NB4 (cell line): ENCODE results near the gene MVD.

Experiments
- DNase-seq: peaks from one replicate; pipeline ENCODE4 v3.0.0; 2010; ENCODE audit warnings: low read depth
- H3K4me3 ChIP-seq: one replicate; pipeline ENCODE4 v1.5.1; 2011; ENCODE audit warnings: mild to moderate bottlenecking, low read depth, low read length, moderate library complexity
- MYC ChIP-seq: IDR thresholded peaks from 2 replicates; pipeline ENCODE4 v1.6.1; 2011; ENCODE audit warnings: low read depth, low read length
- POLR2A ChIP-seq: IDR thresholded peaks from 2 replicates; pipeline ENCODE4 v1.6.1; 2011; ENCODE audit warnings: mild to moderate bottlenecking; ENCODE audit not compliant: insufficient read length; ENCODE audit errors: extremely low read depth
- TF ChIP-seq, protein P1 (sequence below): IDR thresholded peaks from 2 replicates; pipeline ENCODE4 v1.6.1; 2011; ENCODE audit warnings: low read depth, low read length
- TF ChIP-seq, protein P2 (sequence below): IDR thresholded peaks from one replicate; pipeline ENCODE4 v1.5.1; 2012; ENCODE audit warnings: low read depth, low read length

MVD gene

DNA sequence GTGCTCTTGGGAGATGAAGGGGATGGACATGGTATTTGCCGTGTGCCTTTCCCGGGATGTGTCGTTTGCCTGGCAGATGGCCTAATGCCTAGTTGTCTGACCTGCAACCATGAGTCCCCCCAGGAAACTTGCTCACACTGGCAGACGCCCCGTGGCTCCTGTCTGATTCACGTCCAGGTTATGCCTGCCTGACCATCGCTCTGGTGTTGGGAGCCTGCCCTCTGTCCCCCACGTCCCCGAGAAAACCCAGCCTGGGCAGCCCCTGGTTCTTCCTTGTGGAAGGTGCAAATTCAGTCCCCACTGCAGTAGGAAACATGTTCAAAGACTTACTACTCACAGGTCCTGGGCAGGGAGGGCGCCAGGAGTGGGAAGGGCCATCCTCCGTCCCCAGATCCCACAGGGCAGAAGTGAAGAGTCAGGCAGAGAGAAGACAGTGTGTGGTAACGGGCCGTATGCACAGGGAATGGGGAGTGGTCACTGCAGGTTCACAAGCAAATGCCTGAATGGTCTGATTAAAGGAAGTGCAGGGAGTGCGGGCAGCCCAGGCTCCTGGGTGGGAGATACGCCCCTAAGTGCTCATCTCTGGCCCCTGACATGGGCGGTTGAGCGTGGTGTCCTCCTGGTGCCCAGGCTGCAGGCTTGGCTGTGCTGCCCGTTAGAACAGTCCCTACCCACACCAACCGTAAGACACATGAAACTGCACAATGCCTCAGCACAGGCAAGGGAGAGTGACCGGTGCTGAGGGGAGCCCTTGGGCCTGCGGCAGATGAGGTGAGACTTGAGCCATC, 27.6 kb upstream of the MVD start:
- no peak overlapping the region for H3K4me3 ChIP-seq
- no peak for DNase-seq
- TF ChIP-seq POLR2A, result no peak
- TF ChIP-seq, protein P1, sequence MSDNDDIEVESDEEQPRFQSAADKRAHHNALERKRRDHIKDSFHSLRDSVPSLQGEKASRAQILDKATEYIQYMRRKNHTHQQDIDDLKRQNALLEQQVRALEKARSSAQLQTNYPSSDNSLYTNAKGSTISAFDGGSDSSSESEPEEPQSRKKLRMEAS, result no peak

DNA sequence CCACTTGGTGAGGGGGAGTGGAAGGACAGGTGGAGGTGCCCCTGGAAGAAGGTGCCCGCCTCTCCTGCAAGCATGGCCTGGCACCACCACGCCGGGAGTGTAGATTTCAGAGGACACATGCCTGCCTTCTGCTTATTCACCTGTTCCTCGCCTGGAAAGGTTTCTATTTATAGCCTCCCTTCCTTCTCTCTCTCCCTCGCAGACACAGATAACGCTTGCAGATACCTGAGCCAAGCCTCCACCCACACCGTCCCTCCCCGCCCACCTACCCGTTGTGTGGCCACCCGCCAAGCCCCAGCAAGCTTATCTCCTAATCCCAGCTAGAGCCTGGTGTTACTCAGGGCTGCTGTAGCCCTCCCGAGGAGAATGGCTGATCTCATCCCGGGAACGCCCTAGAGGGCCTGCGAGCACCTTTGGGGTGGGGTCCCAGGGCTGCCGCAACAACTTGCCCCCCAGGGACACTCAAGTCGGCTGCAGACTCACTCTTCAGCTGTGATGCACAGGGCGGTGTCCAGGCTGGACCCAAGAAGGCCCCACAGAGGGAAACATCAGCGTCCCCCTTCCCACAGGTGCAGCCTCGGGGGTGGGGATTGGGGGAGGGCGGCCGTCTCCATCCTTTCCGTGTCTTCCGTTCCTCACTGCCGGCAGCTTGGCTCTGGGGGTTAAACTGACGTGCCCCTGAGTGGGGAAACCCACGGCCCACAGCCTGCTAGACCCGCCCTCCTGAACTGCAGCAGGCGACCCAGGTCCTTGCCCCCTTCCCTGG, 25.3 kb upstream of the MVD start:
- H3K4me3 ChIP-seq, result no peak overlapping the region
- TF ChIP-seq, protein P1, result no peak
- TF ChIP-seq MYC (no peak), POLR2A (no peak)
- TF ChIP-seq, protein P2, sequence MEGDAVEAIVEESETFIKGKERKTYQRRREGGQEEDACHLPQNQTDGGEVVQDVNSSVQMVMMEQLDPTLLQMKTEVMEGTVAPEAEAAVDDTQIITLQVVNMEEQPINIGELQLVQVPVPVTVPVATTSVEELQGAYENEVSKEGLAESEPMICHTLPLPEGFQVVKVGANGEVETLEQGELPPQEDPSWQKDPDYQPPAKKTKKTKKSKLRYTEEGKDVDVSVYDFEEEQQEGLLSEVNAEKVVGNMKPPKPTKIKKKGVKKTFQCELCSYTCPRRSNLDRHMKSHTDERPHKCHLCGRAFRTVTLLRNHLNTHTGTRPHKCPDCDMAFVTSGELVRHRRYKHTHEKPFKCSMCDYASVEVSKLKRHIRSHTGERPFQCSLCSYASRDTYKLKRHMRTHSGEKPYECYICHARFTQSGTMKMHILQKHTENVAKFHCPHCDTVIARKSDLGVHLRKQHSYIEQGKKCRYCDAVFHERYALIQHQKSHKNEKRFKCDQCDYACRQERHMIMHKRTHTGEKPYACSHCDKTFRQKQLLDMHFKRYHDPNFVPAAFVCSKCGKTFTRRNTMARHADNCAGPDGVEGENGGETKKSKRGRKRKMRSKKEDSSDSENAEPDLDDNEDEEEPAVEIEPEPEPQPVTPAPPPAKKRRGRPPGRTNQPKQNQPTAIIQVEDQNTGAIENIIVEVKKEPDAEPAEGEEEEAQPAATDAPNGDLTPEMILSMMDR, result no peak
- DNase-seq, result no peak

DNA sequence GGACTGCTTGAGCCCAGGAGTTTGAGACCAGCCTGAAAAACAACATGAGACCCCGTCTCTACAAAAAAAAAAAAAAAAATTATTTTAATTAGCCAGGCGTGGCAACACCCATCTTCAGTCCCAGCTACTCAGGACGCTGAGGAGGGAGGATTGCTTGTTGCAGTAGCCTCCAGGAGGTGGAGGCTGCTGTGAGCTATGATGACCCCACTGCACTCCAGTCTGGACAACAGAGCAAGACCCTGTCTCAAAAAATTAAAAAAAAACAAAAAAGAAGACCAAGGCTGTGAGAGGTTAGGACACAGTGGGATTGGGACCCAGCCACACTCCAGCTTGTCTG, 24.8 kb upstream of the MVD start:
- no peak for TF ChIP-seq POLR2A
- TF ChIP-seq, protein P2, result no peak
- no peak for TF ChIP-seq MYC
- TF ChIP-seq, protein P1, result no peak
- H3K4me3 ChIP-seq, result no peak overlapping the region
- no peak for DNase-seq

DNA sequence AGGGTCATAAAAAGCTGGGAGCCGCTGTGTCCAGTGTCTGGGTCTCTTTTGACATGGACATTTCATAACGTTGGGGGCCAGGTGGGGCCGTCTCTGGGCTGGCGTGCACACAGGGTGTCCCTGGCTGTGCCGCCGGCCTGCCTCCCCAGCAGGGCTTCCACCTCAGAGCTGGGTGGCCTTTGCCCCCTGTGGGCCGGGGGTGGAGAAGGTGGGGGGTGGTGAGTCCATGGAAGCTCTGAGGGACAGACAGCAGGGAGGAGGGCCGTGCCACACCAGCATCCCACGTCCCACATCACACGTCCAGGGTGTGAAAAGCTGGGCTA, 24.3 kb upstream of the MVD start:
- H3K4me3 ChIP-seq, result no peak overlapping the region
- TF ChIP-seq MYC (no peak), POLR2A (no peak)
- TF ChIP-seq, protein P1, result no peak
- TF ChIP-seq, protein P2, result no peak
- DNase-seq, result no peak

DNA sequence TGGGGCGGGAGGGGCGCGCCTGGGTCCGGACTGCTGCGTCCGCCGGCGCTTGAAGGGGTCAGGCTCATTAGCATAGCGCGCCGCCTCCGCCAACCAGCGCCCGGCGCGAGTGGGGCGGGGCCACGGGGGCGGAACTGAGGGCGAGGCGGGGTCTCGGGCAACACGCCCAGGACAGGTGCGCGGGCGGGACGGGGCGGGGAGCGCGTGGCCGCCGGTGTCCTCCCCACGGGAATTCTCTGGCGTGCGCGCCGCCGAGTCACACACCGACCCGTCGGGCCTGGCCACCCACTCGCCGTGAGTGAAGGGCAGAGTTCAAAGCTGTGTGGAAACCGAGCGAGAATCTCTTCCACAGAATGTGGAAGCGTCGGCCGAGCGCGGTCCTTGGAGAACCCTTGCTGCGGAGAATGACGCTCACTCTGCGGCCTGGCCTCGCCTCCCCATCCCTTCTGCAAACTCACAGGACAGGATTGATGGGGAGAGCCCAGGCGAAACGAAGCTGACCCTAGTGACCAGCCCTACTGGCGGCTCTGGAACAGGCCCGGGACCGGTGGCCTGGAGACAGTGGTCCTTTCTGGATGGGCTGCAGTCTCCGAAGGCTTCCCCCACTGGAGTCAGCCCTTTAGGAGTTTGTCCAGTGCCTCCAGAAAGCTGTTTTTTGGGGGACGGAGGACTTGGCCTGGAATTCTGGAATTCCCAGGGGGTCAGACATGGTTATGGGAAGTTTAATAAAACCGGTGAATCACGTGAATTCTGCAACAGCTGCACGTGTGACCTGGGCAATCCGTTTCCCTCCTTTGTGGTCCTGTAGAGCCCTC, 23.8 kb upstream of the MVD start, which contains the start of gene SNAI3:
Gene SNAI3 (minus strand): TSS at position 69 of the 815 bp plus-strand sequence. CDS start 101 bp downstream, outside the sequence.
- peak; percentile 96 for DNase-seq
- TF ChIP-seq, protein P2, result no peak
- no peak for TF ChIP-seq MYC
- TF ChIP-seq, protein P1, result no peak
- no peak for TF ChIP-seq POLR2A

More for the DNA sequence above, 23.8 kb upstream of the MVD start, which contains the start of gene SNAI3:
- H3K4me3 ChIP-seq, result peak within 1 kb of the TSS; percentile 75
